ENCODE measurements around the gene EIF3D. TPM values are rescaled to one million over a fixed set of nuclear protein-coding genes. Genes with fewer than 3 reads are reported as not detected.

The EIF3D gene
- total and polyA plus RNA-seq, 2 of the 4 experiments (the other 2 are of a cell fraction), result 339 to 746 TPM

GRCh38 chr22:36461665-36462649 lies 67.0 kb downstream of the EIF3D start:
- Histone ChIP-seq H3K4me3 (ENCODE audit: insufficient read depth, low read depth, low read length) (no peak overlapping the region), H3K56ac (ENCODE audit: extremely low read depth, insufficient read depth, low read length) (peak overlapping the region; percentile 80), H3K4ac (ENCODE audit: low read depth, low read length) (peak overlapping the region; percentile 97), H2BK5ac (ENCODE audit: low read depth, low read length, poor library complexity, severe bottlenecking) (peak overlapping the region; percentile 73), H4K5ac (ENCODE audit: low read depth, low read length) (peak overlapping the region; percentile 55), H2AK9ac (replicated peaks; ENCODE audit: low read depth, low read length, poor library complexity) (peak overlapping the region; percentile 97), H2BK120ac (ENCODE audit: low read depth, low read length) (peak overlapping the region; percentile 98), H3K4me1 (ENCODE audit: control insufficient read depth, insufficient read depth, low read length) (peaks cover 35% of the 10 kb centered on the region), H2AFZ (replicated peaks; ENCODE audit: low read length, poor library complexity) (peak overlapping the region; percentile 70), H2BK20ac (ENCODE audit: low read depth, low read length) (peak overlapping the region; percentile 99), H3K27me3 (ENCODE audit: control insufficient read depth, insufficient read depth, low read length) (no peaks in the 10 kb centered on the region), H3K27ac (ENCODE audit: insufficient read depth, low read length) (peak overlapping the region; percentile 24), H3K14ac (replicated peaks; ENCODE audit: low read depth, low read length) (peak overlapping the region; percentile 97), H3K23ac (ENCODE audit: low read depth, low read length) (peak overlapping the region; percentile 89; the same call in 1 of the 2 replicates), H3K4me2 (ENCODE audit: low read depth, low read length) (no peak overlapping the region), H3K9me3 (ENCODE audit: control insufficient read depth, insufficient read depth, low read length) (no peaks in the 10 kb centered on the region), H3K9me1 (ENCODE audit: insufficient read depth, low read length) (peaks cover 27% of the 10 kb centered on the region), H3K79me1 (ENCODE audit: low read depth in 1 of 2, low read length in 2 of 2) (peaks cover 8 to 55% of the 10 kb centered on the region in 2 experiments; a peak in 3 of 4 replicates), H3K36me3 (ENCODE audit: control insufficient read depth, insufficient read depth, low read length) (no peaks in the 10 kb centered on the region), H4K91ac (ENCODE audit: insufficient read depth, low read depth, low read length) (peak overlapping the region; percentile 99), H4K8ac (ENCODE audit: low read depth in 2 of 2, low read length in 2 of 2) (peak overlapping the region; percentile 14 to 95), H4K20me1 (ENCODE audit: insufficient read depth, low read length) (no peaks in the 10 kb centered on the region; the same call in 1 of the 2 replicates), H3K9ac (ENCODE audit: low read depth, low read length) (peak overlapping the region; percentile 44; the same call in 1 of the 2 replicates), H3K18ac (ENCODE audit: low read depth, low read length) (peak overlapping the region; percentile 52), H2AK5ac (ENCODE audit: low read depth, low read length) (peak overlapping the region; percentile 100), H2BK15ac (ENCODE audit: low read depth, low read length) (peak overlapping the region; percentile 97; the same call in 2 of the 3 replicates)
- dilution Hi-C loops (cut with HindIII; ENCODE audit: low sequenced_read_pairs, unreplicated experiment), result no loop called here
- in situ Hi-C loops (cut with MboI; ENCODE audit: low sequenced_read_pairs), result no loop called here
- BruUV-seq (replicated peaks), result no TSS peak
- DNase-seq (peak; percentile 94), ATAC-seq (ENCODE audit: low read depth) (peak; percentile 74)
- ChIA-PET POLR2A (ENCODE audit: unreplicated experiment) (interaction anchor here (0.5 to 0.6 kb wide), 2 partner anchors 74 to 78 kb away, joined by 3 to 7 read pairs; partner anchors contain the start of gene MYH9), CTCF (no interaction called here)
- TF ChIP-seq RAD21 (IDR thresholded peaks at IDR 0.05; ENCODE audit: low read length) (peak; percentile 2; the same call in 1 of the 2 replicates), FOS (IDR thresholded peaks at IDR 0.05; ENCODE audit: low read depth, low read length) (0 out of 2 replicates have a peak, but pooled peaks have one; percentile 9), MXI1 (IDR thresholded peaks at IDR 0.05; ENCODE audit: borderline replicate concordance, low read depth, low read length) (no peak)
- 67% methylated on average over 6 of the region's 16 CpGs; no CpG with 5 or more reads in 1 of the 2 experiments for WGBS, 2 experiments (ENCODE audit: extremely low coverage in 2 of 2, insufficient read length in 1 of 2)
- intact Hi-C loops (cut with micrococcal nuclease), result no loop called here

Other genes starting within 250 kb of the EIF3D start
- gene MYH9, start 141.2 kb downstream of the EIF3D start, total RNA-seq (2012; rRNA removed), result 554 and 783 TPM in 2 replicates
- gene MYH9, start 141.2 kb downstream of the EIF3D start, polyA plus RNA-seq (2012; rRNA removed), result 475 and 507 TPM in 2 replicates
- gene TXN2, start 47.5 kb downstream of the EIF3D start, total RNA-seq (2012; rRNA removed), result 49.6 and 51.7 TPM in 2 replicates
- gene TXN2, start 47.5 kb downstream of the EIF3D start, polyA plus RNA-seq (2012; rRNA removed), result 166 and 175 TPM in 2 replicates
- gene FOXRED2, start 22.1 kb downstream of the EIF3D start, total RNA-seq (2012; rRNA removed), result 1.6 and 1.7 TPM in 2 replicates
- gene FOXRED2, start 22.1 kb downstream of the EIF3D start, polyA plus RNA-seq (2012; rRNA removed), result 4.0 and 4.1 TPM in 2 replicates
- gene CACNG2, start 174.6 kb upstream of the EIF3D start, total RNA-seq (2012; rRNA removed), result not detected in 2 replicates
- not detected in 2 replicates for gene CACNG2, start 174.6 kb upstream of the EIF3D start, polyA plus RNA-seq (2012; rRNA removed)
- 14.5 and 18.3 TPM in 2 replicates for gene IFT27, start 247.0 kb upstream of the EIF3D start, total RNA-seq (2012; rRNA removed)
- gene IFT27, start 247.0 kb upstream of the EIF3D start, polyA plus RNA-seq (2012; rRNA removed), result 26.9 and 27.0 TPM in 2 replicates

Measured in IMR-90 (cell line).